Thyroid gland (tissue), 4 donors: ENCODE measurements around the gene ANKRD55.
"Not testable (repeated sequence)": the region's sequence is repeated elsewhere in the genome, so short reads cannot be mapped to it uniquely, and the experiment has no call there.

Experiments used
- POLR2A ChIP-seq, 2 donors: fragments of 450-650 bp; IDR thresholded peaks; one replicate each; pipeline ENCODE4 v1.6.1; 2017; ENCODE audit warnings: antibody characterized with exemption in 2 of 2, mild to moderate bottlenecking in 2 of 2, moderate library complexity in 1 of 2
- TF ChIP-seq, protein P1 (sequence below), 6 experiments: fragments of 200-600 bp in 3 of 6; fragments of 450-650 bp in 3 of 6; sonication (generic) in 3 of 6; IDR thresholded peaks; one replicate each; pipeline ENCODE4 v1.5.1; 2016 to 2019; ENCODE audit warnings: antibody characterized with exemption in 6 of 6, mild to moderate bottlenecking in 2 of 6, inconsistent platforms in 1 of 6, moderate library complexity in 1 of 6

DNA sequence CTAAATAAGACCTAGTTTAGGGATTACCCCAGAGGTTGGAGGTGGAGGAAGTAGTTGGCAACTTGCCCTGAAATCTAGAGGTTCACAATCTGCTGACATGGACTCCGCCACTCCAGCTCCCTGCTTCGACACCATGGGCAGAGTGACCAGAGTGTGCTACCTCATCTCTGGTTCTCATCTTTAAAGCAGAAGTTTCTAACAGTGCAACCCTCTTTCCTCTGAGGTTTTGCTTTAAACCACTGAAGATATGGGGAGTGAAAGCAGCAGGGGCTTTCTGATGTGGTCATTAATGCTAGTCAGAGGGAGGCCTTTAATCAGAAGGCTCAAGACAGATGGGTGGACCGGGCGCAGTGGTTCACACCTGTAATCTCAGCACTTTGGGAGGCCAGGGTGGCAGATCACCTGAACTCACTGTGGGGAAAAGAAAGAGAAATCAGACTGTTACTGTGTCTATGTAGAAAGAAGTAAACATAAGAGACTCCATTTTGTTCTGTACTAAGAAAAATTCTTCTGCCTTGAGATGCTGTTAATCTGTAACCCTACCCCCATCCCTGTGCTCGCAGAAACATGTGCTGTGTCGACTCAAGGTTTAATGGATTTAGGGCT lies 76.4 kb downstream of the ANKRD55 start:
- TF ChIP-seq POLR2A (IDR thresholded peaks at IDR 0.05), result not testable (repeated sequence)
- TF ChIP-seq, protein P1, sequence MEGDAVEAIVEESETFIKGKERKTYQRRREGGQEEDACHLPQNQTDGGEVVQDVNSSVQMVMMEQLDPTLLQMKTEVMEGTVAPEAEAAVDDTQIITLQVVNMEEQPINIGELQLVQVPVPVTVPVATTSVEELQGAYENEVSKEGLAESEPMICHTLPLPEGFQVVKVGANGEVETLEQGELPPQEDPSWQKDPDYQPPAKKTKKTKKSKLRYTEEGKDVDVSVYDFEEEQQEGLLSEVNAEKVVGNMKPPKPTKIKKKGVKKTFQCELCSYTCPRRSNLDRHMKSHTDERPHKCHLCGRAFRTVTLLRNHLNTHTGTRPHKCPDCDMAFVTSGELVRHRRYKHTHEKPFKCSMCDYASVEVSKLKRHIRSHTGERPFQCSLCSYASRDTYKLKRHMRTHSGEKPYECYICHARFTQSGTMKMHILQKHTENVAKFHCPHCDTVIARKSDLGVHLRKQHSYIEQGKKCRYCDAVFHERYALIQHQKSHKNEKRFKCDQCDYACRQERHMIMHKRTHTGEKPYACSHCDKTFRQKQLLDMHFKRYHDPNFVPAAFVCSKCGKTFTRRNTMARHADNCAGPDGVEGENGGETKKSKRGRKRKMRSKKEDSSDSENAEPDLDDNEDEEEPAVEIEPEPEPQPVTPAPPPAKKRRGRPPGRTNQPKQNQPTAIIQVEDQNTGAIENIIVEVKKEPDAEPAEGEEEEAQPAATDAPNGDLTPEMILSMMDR (IDR thresholded peaks at IDR 0.05), result not testable (repeated sequence)
